ENCODE measurements around the gene CSTF1.

CSTF1 gene

GRCh38 chr20:56352345-56353055 is 39.9 kb upstream of the CSTF1 start:
- H2AFZ ChIP-seq (ENCODE audit: low read depth): no peak overlapping the region
- H3K9ac ChIP-seq: no peak overlapping the region
- no peaks in the 10 kb centered on the region for H3K36me3 ChIP-seq (ENCODE audit: insufficient read depth)
- no peaks in the 10 kb centered on the region for H3K4me1 ChIP-seq (ENCODE audit: low read depth, poor library complexity, severe bottlenecking)
- no peaks in the 10 kb centered on the region for H4K20me1 ChIP-seq (ENCODE audit: insufficient read depth)
- no peak overlapping the region for H3K4me3 ChIP-seq (IDR thresholded peaks at IDR 0.05; ENCODE audit: insufficient read depth, low read depth, low read length)
- TF ChIP-seq CTCF (conservative IDR thresholded peaks at IDR 0.05; ENCODE audit: low read depth, low read length): no peak
- H3K27ac ChIP-seq: no peak overlapping the region
- no peaks in the 10 kb centered on the region for H3K79me2 ChIP-seq (ENCODE audit: insufficient read depth, low read depth)
- H3K27me3 ChIP-seq (ENCODE audit: insufficient read depth, low read depth): no peaks in the 10 kb centered on the region
- no peak overlapping the region for H3K4me2 ChIP-seq

GRCh38 chr20:56353356-56353755 is 39.1 kb upstream of the CSTF1 start:
- Histone ChIP-seq H4K20me1 (ENCODE audit: insufficient read depth) (no peaks in the 10 kb centered on the region), H3K4me1 (ENCODE audit: low read depth, poor library complexity, severe bottlenecking) (peaks cover under 1% of the 10 kb centered on the region), H2AFZ (ENCODE audit: low read depth) (no peak overlapping the region), H3K79me2 (ENCODE audit: insufficient read depth, low read depth) (no peaks in the 10 kb centered on the region), H3K27me3 (ENCODE audit: insufficient read depth, low read depth) (no peaks in the 10 kb centered on the region), H3K27ac (no peak overlapping the region), H3K4me3 (IDR thresholded peaks at IDR 0.05; ENCODE audit: insufficient read depth, low read depth, low read length) (no peak overlapping the region), H3K9ac (no peak overlapping the region), H3K4me2 (no peak overlapping the region), H3K36me3 (ENCODE audit: insufficient read depth) (no peaks in the 10 kb centered on the region)
- no peak for TF ChIP-seq CTCF (conservative IDR thresholded peaks at IDR 0.05; ENCODE audit: low read depth, low read length)

- TF ChIP-seq CTCF (conservative IDR thresholded peaks at IDR 0.05; ENCODE audit: low read depth, low read length): no peak
- peak overlapping the region; percentile 35; the same call in 1 of the 2 replicates for H2AFZ ChIP-seq (ENCODE audit: low read depth)
- no peaks in the 10 kb centered on the region for H3K79me2 ChIP-seq (ENCODE audit: insufficient read depth, low read depth)
- H3K27ac ChIP-seq: no peak overlapping the region
- no peaks in the 10 kb centered on the region for H3K36me3 ChIP-seq (ENCODE audit: insufficient read depth)
- no peak overlapping the region for H3K4me3 ChIP-seq (IDR thresholded peaks at IDR 0.05; ENCODE audit: insufficient read depth, low read depth, low read length)
- no peak overlapping the region for H3K9ac ChIP-seq
- peaks cover 9% of the 10 kb centered on the region for H3K4me1 ChIP-seq (ENCODE audit: low read depth, poor library complexity, severe bottlenecking)
- no peaks in the 10 kb centered on the region for H3K27me3 ChIP-seq (ENCODE audit: insufficient read depth, low read depth)
- peak overlapping the region; percentile 60 for H3K4me2 ChIP-seq
- H4K20me1 ChIP-seq (ENCODE audit: insufficient read depth): no peaks in the 10 kb centered on the region
Observed at GRCh38 chr20:56358070-56358469, 34.4 kb upstream of the CSTF1 start.

GRCh38 chr20:56358600-56359211 is 33.7 kb upstream of the CSTF1 start, which contains the start of gene FAM210B:
Gene FAM210B (plus strand): TSS chr20:56358974. CDS start chr20:56359006, 32 bp downstream.
- no peaks in the 10 kb centered on the region for H3K79me2 ChIP-seq (ENCODE audit: insufficient read depth, low read depth)
- no peaks in the 10 kb centered on the region for H4K20me1 ChIP-seq (ENCODE audit: insufficient read depth)
- H3K4me1 ChIP-seq (ENCODE audit: low read depth, poor library complexity, severe bottlenecking): peaks cover 9% of the 10 kb centered on the region
- H3K27ac ChIP-seq: no peak within 1 kb of the TSS
- H3K9ac ChIP-seq: peak within 1 kb of the TSS; percentile 34; the same call in 1 of the 2 replicates
- peak within 1 kb of the TSS; percentile 98 for H3K4me2 ChIP-seq
- H3K36me3 ChIP-seq (ENCODE audit: insufficient read depth): no peaks in the 10 kb centered on the region
- H3K27me3 ChIP-seq (ENCODE audit: insufficient read depth, low read depth): no peaks in the 10 kb centered on the region
- TF ChIP-seq CTCF (conservative IDR thresholded peaks at IDR 0.05; ENCODE audit: low read depth, low read length): no peak
- H2AFZ ChIP-seq (ENCODE audit: low read depth): peak within 1 kb of the TSS; percentile 100
- no peak within 1 kb of the TSS for H3K4me3 ChIP-seq (IDR thresholded peaks at IDR 0.05; ENCODE audit: insufficient read depth, low read depth, low read length)
